HL-60 (cell line): ENCODE data around the gene PPP1R7.
"Not testable (repeated sequence)": the region's sequence is repeated elsewhere in the genome, so short reads cannot be mapped to it uniquely, and the experiment has no call there.

ENCODE experiments used
- CTCF ChIP-seq: IDR thresholded peaks from one replicate; pipeline ENCODE4 v1.5.1; 2011; ENCODE audit warnings: low read length, control low read depth, inconsistent platforms; ENCODE audit not compliant: insufficient read depth
- POLR2AphosphoS5 ChIP-seq: IDR thresholded peaks from 2 replicates; pipeline ENCODE4 v1.6.1; 2012; ENCODE audit warnings: low read depth
- SPI1 ChIP-seq: IDR thresholded peaks from 2 replicates; pipeline ENCODE4 v1.6.1; 2012; ENCODE audit warnings: low read depth, mild to moderate bottlenecking, borderline replicate concordance

- not testable (repeated sequence) for TF ChIP-seq SPI1, CTCF, POLR2AphosphoS5
These were observed 47.0 kb downstream of the PPP1R7 start for GRCh38 chr2:241197246-241197645.
